Measurements from ENCODE around the gene CCZ1.
A peak's percentile ranks its signal among the peaks of the same experiment; 100 is the strongest.
"Not testable (repeated sequence)": the region's sequence is repeated elsewhere in the genome, so short reads cannot be mapped to it uniquely, and the experiment has no call there.

CCZ1 gene

GRCh38 chr7:5898480-5899224 lies at the start of gene CCZ1:
CCZ1 (plus strand) TSS chr7:5898733; CDS start chr7:5898800, 67 bp downstream.
- not testable (repeated sequence) for DNase-seq (ENCODE audit: low read depth)
- peak within 1 kb of the TSS; percentile 45 for H3K4me3 ChIP-seq (ENCODE audit: low read depth, low read length)
- TF ChIP-seq, protein P1, sequence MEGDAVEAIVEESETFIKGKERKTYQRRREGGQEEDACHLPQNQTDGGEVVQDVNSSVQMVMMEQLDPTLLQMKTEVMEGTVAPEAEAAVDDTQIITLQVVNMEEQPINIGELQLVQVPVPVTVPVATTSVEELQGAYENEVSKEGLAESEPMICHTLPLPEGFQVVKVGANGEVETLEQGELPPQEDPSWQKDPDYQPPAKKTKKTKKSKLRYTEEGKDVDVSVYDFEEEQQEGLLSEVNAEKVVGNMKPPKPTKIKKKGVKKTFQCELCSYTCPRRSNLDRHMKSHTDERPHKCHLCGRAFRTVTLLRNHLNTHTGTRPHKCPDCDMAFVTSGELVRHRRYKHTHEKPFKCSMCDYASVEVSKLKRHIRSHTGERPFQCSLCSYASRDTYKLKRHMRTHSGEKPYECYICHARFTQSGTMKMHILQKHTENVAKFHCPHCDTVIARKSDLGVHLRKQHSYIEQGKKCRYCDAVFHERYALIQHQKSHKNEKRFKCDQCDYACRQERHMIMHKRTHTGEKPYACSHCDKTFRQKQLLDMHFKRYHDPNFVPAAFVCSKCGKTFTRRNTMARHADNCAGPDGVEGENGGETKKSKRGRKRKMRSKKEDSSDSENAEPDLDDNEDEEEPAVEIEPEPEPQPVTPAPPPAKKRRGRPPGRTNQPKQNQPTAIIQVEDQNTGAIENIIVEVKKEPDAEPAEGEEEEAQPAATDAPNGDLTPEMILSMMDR (IDR thresholded peaks at IDR 0.05; ENCODE audit: low read depth, low read length, missing control alignments): peak; percentile 29

DNA sequence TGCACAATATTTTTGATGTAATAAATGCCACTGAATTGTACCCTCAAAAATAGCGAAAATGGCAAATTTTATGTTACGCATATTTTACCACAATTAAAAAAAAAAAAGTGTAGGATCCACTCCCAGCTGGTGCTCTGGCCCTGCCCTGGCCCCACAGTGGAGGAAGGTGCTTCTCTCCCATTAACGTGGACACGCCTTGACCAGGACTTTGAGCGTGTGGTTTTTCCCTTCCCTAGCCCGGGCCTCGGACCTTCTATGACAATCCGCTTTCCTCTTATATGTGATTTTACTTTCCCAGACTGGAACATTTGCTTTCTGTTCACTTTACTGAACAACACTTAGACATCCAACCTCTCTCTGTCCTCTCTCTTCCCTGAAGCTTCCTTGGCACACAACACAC lies 47.6 kb upstream of the CCZ1 start:
- no peak overlapping the region for H3K4me3 ChIP-seq (ENCODE audit: low read depth, low read length)
- TF ChIP-seq, protein P1 (IDR thresholded peaks at IDR 0.05; ENCODE audit: low read depth, low read length, missing control alignments): no peak
- DNase-seq (ENCODE audit: low read depth): no peak

GRCh38 chr7:5854738-5855137 lies 43.8 kb upstream of the CCZ1 start:
- no peak for DNase-seq (ENCODE audit: low read depth)
- TF ChIP-seq, protein P1 (IDR thresholded peaks at IDR 0.05; ENCODE audit: low read depth, low read length, missing control alignments): no peak
- no peak overlapping the region for H3K4me3 ChIP-seq (ENCODE audit: low read depth, low read length)

- TF ChIP-seq, protein P1 (IDR thresholded peaks at IDR 0.05; ENCODE audit: low read depth, low read length, missing control alignments): peak; percentile 1
- DNase-seq (ENCODE audit: low read depth): not testable (repeated sequence)
These were observed 41.4 kb upstream of the CCZ1 start for GRCh38 chr7:5857041-5857575.

GRCh38 chr7:5858494-5858893 lies 40.0 kb upstream of the CCZ1 start:
- DNase-seq (ENCODE audit: low read depth); H3K4me3 ChIP-seq (ENCODE audit: low read depth, low read length): not testable (repeated sequence)

More at GRCh38 chr7:5857041-5857575, 41.4 kb upstream of the CCZ1 start:
- H3K4me3 ChIP-seq (ENCODE audit: low read depth, low read length): not testable (repeated sequence)

DNA sequence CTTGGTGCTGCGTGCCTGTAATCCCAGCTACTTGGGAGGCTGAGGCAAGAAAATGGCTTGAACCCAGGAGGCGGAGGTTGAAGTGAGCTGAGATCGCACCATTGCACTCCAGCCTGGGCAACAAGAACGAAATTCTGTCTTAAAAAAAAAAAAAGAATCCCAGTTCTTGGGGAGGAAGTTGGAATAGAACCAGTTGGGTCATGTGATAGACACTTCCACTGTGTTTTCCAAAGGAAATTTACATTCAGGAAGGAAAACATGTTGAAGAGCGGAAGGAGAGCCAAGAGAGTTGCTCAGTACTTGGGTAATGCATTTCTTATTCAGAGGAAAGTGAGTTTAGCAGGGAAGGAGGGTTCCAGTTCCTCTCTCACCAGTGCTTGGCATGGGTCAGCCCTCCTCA lies 37.3 kb upstream of the CCZ1 start:
- DNase-seq (ENCODE audit: low read depth); H3K4me3 ChIP-seq (ENCODE audit: low read depth, low read length): not testable (repeated sequence)

- H3K4me3 ChIP-seq (ENCODE audit: low read depth, low read length); DNase-seq (ENCODE audit: low read depth): not testable (repeated sequence)
These were observed 35.7 kb upstream of the CCZ1 start for GRCh38 chr7:5862753-5863366.

DNA sequence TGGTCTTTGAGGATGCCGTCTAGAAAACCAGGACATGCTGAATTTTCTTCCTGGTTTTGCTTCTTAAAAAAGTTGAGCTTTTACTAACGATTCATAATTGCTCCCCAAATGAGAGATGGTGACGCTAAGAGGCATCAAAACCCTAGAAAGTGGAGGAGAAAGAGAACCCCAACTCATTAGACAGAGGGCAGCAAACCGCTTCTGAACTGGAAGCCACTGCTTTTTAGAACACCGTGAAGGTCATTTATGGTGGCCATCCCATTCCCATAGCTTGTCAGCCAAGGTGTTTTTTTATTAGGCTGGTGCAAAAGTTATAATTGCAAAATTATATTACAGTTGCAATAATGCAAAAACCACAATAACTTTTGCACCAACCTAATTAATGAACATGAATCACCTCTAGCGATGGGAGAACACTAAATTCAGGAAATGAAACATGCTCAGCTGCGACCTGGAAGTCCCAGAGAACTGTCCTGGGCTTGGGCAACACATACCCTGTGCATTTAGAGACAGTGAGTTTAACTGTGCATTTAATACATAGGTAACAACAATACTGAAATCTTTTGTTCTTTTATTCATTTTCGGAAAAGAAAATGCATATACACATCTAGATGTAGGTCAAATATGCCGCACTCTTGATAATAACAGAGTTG lies 33.1 kb upstream of the CCZ1 start:
- DNase-seq (ENCODE audit: low read depth): not testable (repeated sequence)

GRCh38 chr7:5867060-5867459 lies 31.5 kb upstream of the CCZ1 start:
- no peak overlapping the region for H3K4me3 ChIP-seq (ENCODE audit: low read depth, low read length)
- DNase-seq (ENCODE audit: low read depth): no peak
- TF ChIP-seq, protein P1 (IDR thresholded peaks at IDR 0.05; ENCODE audit: low read depth, low read length, missing control alignments): no peak

More for the DNA sequence above, 33.1 kb upstream of the CCZ1 start:
- not testable (repeated sequence) for H3K4me3 ChIP-seq (ENCODE audit: low read depth, low read length)

- DNase-seq (ENCODE audit: low read depth); H3K4me3 ChIP-seq (ENCODE audit: low read depth, low read length): not testable (repeated sequence)
These were observed 29.6 kb upstream of the CCZ1 start for GRCh38 chr7:5868928-5869341.
